Right cardiac atrium (tissue), 5 donors: Measurements from ENCODE around the gene LMAN1L. TPM values are rescaled to one million over a fixed set of nuclear protein-coding genes. Genes with fewer than 3 reads are reported as not detected.

Experiments
- ATAC-seq, 2 donors: fragments of 200-7000 bp; cut with Tn5 transposase; one replicate each; pipeline versions ENCODE4 v1.8.0 to v1.9.1; 2020; ENCODE audit warnings: moderate library complexity in 2 of 2, mild to moderate bottlenecking in 1 of 2
- DNase-seq, 3 donors: peaks; one replicate each; pipeline ENCODE4 v3.0.0-alpha.2; 2020
- H3K27ac ChIP-seq: one replicate; pipeline ENCODE4 v1.5.1; 2013; ENCODE audit warnings: mild to moderate bottlenecking, low read length, control low read depth, moderate library complexity
- H3K27me3 ChIP-seq: one replicate; pipeline ENCODE4 v1.6.1; 2013; ENCODE audit not compliant: control insufficient read depth, insufficient read depth
- H3K4me1 ChIP-seq: one replicate; pipeline ENCODE4 v1.6.1; 2013; ENCODE audit warnings: low read length; ENCODE audit not compliant: control insufficient read depth, insufficient read depth
- H3K4me3 ChIP-seq: one replicate; pipeline ENCODE4 v1.5.1; 2013; ENCODE audit warnings: low read length, control low read depth
- H3K9me3 ChIP-seq: one replicate; pipeline ENCODE4 v1.6.1; 2013; ENCODE audit warnings: low read length; ENCODE audit not compliant: control insufficient read depth
- WGBS: extraction: QIAGEN DNeasy Blood & Tissue Kit; methylation state at CpG from one replicate; pipeline ENCODE4 v1.1.7; 2013; 5-methylcytosine and 5-hydroxymethylcytosine counted together
- intact Hi-C, 4 donors: fragments of 100-400 bp; cut with DNase I; formaldehyde crosslinking; loops; one replicate each; pipeline versions ENCODE4 v1.11.0 to v1.14.0; 2022 to 2023
- polyA plus RNA-seq: library from polyadenylated mRNA; stranded (reverse); fragments of 200-250 nt; gene quantifications from one replicate; pipeline ENCODE4 v1.2.3, GENCODE V29; 2013
- total RNA-seq, 4 donors: library from RNA; stranded (reverse); fragmentation: NEBNext Ultra II Directional; extraction: Animal tissue kit (Norgen Biotek cat#: 25700); gene quantifications; one replicate each; pipeline ENCODE4 v1.2.1, GENCODE V29; 2021
- donor health status: healthy with polysubstance abuse.
- donor health status: DM: no; HTN: yes; CAD: no.
- donor health status: DM: no; HTN: no; CAD: no.
- donor health status: DM: no; HTN: yes; CAD: no; lungs with severe emphysema.
- donor health status: DM: yes; HTN: yes; CAD: no.

LMAN1L gene
- total and polyA plus RNA-seq, 5 donors: 66.2 to 216 (median 111) TPM

DNA sequence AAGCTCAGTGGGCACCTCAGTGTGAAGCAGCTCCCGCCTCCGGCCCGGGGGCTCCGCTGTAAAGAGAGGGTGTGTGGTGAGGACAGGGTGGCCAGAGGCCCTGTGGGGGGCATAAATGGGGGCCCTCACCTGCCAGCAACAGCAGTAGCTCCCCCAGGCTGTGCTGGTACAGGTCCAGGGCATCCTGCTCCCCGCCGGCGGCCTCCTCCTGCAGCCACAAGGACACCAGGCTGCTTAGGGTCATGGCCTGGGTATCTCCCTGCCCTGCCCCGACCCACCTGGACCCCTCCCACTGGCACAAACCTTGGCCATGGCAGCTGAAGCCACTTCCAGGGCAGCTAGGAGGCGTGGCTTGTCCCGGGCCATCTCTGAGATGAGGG lies 25.5 kb downstream of the LMAN1L start:
- intact Hi-C loops: loop anchor here in 2 of 4 donors (5.0 to 10.0 kb wide), 2 partner anchors 53 to 66 kb away; partner anchors contain the start of gene CSK (in 1 of the 2)
- WGBS: 94% methylated on average over 10 of the region's 10 CpGs
- no peak for ATAC-seq

DNA sequence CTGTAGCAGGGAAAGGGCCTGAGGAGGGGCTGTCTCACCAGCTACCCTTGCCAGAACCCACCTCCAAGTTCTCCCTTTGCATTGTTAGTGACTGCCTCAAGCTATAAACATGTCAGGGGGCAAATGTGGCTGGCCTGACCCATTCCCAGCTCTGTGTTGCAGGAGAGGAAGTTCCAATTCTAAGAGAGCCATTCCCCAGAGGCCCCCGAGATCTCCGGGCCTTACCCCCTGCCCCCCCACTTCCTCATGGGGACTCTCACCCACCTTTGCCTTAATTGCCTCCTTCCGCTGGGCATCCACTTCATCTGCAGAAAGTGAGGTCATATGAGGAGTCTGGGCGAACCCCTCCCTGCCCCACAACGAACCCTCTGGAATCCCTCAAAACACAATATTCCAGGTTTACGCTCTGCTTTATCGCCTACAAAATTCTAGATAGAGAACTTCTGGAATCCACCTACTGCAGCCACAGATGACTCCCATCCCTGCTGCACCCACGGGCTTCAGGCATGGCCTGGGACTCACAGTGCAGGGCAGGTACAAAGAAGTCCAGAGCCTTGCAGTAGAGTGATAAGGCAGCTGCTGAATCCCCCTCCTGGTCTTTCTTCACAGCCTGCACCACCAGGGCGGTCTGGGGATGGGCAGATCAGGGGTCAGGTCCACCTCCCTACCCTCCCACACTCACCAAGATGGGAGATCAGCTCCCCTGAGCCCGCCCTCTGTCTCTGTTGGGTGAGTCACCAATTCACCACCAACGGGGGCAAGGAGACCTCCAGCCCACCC lies 26.3 kb downstream of the LMAN1L start:
- ATAC-seq (no peak), DNase-seq (no peak)
- WGBS: 87% methylated on average over 11 of the region's 11 CpGs
- intact Hi-C loops: loop anchor here in 2 of 4 donors (5.0 to 10.0 kb wide), 2 partner anchors 54 to 67 kb away; partner anchors contain the start of gene CSK (in 1 of the 2)
- Histone ChIP-seq H3K27ac (no peak overlapping the region), H3K9me3 (no peaks in the 10 kb centered on the region), H3K4me1 (no peaks in the 10 kb centered on the region), H3K27me3 (no peaks in the 10 kb centered on the region), H3K4me3 (no peak overlapping the region)

More for the DNA sequence above, 25.5 kb downstream of the LMAN1L start:
- DNase-seq: peak in 1 of 3 donors; percentile 37
- Histone ChIP-seq H3K9me3 (no peaks in the 10 kb centered on the region), H3K4me3 (no peak overlapping the region), H3K4me1 (no peaks in the 10 kb centered on the region), H3K27ac (no peak overlapping the region), H3K27me3 (no peaks in the 10 kb centered on the region)

DNA sequence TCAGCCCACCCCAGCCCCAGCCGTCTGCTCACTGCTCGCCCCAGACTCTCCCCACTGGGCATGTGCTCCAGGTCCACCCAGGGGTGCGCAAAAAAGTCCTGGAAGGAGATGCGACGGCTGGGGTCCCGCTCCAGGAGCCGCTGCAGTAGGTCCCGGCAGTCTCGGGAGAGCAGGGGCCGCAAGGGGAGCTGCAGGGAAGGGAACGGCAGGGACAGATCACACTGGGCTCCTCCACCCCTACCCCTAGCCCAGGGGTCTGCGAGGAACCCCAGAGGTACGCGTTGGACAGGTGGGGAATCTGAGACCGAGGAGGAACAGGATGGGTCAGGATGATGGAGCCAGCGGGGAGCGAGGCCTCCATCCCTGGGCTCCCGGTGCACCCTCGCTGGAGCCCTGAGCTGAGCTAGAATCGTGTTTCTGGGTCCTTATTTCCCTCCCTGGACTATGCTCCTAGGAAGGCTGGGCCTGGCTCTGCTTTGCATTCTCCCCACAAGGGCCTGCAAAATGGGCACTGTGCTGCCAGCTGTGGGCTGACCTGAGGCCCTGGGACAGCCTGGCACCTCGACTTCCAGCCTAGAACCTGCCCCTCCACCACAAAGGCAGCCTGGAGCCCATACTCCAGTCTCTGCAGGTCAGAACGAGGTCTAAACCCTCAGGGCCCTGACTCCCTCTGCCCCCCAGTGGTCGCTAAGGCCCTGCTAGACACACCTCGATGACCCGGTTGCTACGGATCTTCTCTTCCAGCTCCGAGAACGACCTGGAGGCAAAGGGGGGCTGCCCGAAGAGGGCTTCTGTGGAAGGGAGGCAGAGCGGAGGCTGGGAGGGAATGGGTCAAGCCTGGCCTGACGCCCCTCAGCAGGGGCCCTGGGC lies 27.1 kb downstream of the LMAN1L start:
- H3K9me3 ChIP-seq: no peaks in the 10 kb centered on the region
- WGBS: 86% methylated on average over 31 of the region's 31 CpGs
- DNase-seq: no peak
- no peaks in the 10 kb centered on the region for H3K4me1 ChIP-seq
- ATAC-seq: no peak
- intact Hi-C loops: loop anchor here in 2 of 4 donors (5.0 to 10.0 kb wide), 3 partner anchors 55 to 67 kb away; partner anchors contain the start of genes CSK (in 1 of the 2) and MPI (in 1 of the 2)
- no peak overlapping the region for H3K27ac ChIP-seq
- no peaks in the 10 kb centered on the region for H3K27me3 ChIP-seq
- H3K4me3 ChIP-seq: no peak overlapping the region

DNA sequence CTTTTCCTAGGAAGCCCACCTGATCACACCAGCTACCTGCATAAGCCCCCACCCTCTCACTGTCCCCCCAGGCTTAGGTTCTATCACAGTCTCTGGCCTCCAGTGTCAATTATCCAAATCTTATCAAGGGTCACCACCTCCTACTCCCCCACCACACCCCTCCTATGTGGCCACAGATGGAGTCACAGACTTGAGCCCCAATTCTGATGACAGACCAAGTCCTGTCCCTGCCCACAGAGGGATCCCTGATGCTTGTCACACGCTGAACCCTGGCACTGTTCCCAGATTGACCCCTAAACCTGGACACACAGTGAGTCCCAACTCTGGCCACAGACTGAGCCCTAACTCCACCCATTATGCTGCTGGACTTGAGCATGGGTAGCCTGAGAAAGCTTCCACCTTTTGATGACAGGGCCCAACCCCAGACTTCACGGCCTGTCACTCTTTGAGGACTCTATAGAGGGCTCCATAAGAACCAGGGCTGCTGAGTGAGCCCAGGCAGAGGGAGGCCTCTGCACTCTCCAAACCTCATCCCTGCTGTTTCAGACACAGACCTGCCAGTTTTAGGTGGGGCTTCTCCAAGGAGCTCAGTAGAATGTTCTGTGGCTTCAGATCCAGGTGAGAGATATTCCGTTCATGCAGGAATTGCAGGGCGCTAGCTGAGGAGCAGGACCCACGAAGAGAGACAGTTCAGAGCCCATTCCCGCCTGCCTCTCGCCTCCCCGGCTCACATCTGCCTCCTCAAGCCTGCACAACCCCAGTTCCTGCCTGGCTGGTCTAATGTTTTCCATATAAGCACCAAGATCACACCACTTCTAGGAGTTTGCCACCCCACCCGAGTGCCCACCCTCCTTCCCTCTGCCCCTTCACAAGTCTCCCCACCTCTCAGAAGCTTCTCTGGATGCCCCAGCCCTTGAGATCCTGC lies 28.5 kb downstream of the LMAN1L start:
- no peak for ATAC-seq
- no peak overlapping the region for H3K27ac ChIP-seq
- H3K4me3 ChIP-seq: no peak overlapping the region
- WGBS: 91% methylated on average over 9 of the region's 9 CpGs
- H3K9me3 ChIP-seq: no peaks in the 10 kb centered on the region
- peak in 1 of 3 donors; percentile 47 for DNase-seq
- intact Hi-C loops: loop anchor here in 1 of 4 donors (10.0 kb wide), 1 partner anchor 54 kb away; the partner anchor contains the start of gene MPI
- no peaks in the 10 kb centered on the region for H3K27me3 ChIP-seq
- H3K4me1 ChIP-seq: no peaks in the 10 kb centered on the region

DNA sequence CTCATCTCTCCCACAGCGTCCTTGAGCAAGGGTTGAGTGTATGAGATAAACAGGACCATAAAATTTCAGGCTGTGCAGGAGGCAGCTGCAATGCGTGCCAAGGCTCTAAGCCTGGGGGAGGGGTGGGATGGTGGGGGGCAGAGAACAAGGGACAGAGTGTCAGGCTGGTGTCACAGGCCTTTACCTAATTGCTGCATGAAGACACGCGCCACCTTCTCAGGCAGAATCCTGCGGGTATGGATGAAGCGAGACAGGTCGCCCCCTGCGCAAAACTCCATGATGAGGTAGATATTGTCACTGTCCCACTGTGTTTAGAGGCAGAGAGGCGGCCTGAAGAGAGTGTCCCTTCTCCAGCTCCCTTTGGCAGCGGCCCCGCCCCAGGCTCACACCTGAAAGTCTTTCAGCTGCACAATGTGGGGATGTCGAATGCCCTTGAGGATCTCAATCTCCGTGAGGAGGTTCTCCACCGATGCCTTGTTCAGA lies 29.3 kb downstream of the LMAN1L start:
- H3K27ac ChIP-seq: no peak overlapping the region
- H3K27me3 ChIP-seq: no peaks in the 10 kb centered on the region
- no peaks in the 10 kb centered on the region for H3K9me3 ChIP-seq
- WGBS: 83% methylated on average over 14 of the region's 14 CpGs
- no peaks in the 10 kb centered on the region for H3K4me1 ChIP-seq
- H3K4me3 ChIP-seq: peak overlapping the region; percentile 71
- intact Hi-C loops: loop anchor here in 1 of 4 donors (10.0 kb wide), 1 partner anchor 53 kb away; the partner anchor contains the start of gene MPI
- DNase-seq (peak in 1 of 3 donors; percentile 58), ATAC-seq (no peak)

DNA sequence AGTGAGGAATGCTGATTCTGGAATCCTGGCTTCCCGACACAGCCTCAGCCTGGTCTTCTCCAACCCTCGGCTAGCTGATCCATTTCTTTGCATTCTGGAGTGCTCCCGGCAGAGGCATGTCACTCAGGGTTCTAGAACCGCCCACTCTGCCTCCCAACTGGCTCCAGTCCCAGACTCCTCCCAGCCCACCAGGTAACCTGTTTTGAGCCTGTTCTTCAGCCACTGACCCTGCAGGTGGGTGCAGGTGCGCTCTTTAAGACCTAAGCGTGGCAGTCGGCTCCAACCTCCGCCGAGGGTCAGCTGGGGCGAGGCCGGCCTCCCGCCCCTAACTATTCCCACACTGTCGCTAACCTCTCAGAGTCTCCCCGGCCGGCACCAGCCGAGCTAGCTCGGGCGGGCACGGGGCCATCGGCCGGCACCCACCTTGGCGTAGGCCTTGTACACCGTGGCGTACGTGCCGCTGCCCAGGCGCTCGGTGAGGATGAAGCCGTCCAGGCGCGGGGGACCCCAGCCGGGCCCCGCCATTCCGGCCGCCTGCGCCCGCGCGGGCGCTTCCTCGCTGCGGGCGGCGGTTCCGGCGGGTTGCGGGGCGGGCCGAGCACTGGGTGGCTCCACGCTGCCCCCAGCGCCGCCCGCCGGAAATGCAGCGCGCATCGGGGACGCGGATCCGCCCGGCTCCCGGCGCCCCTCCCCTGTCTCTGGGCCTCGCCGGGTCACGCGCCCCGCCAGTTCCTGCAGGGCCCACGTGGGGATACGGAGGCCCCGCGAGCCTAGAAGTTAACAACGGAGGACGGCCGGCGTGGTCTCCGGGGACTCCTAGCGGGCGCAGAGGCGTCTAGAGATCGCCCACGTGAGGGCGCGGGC lies 30.2 kb downstream of the LMAN1L start, which contains the start of gene ULK3:
Gene ULK3 (minus strand): TSS at position 576 of the 864 bp plus-strand sequence. CDS start 51 bp downstream, at position 525.
- intact Hi-C loops: loop anchor here in 1 of 4 donors (10.0 kb wide), 1 partner anchor 52 kb away; the partner anchor contains the start of gene MPI
- H3K27me3 ChIP-seq: no peaks in the 10 kb centered on the region
- under 1% methylated on average over 84 of the region's 84 CpGs for WGBS
- H3K9me3 ChIP-seq: no peaks in the 10 kb centered on the region
- ATAC-seq (peak; percentile 89 to 91), DNase-seq (peak; percentile 92 to 97 (median 97))
- peak within 1 kb of the TSS; percentile 71 for H3K4me3 ChIP-seq
- peaks cover 2% of the 10 kb centered on the region for H3K4me1 ChIP-seq
- H3K27ac ChIP-seq: peak within 1 kb of the TSS; percentile 71

DNA sequence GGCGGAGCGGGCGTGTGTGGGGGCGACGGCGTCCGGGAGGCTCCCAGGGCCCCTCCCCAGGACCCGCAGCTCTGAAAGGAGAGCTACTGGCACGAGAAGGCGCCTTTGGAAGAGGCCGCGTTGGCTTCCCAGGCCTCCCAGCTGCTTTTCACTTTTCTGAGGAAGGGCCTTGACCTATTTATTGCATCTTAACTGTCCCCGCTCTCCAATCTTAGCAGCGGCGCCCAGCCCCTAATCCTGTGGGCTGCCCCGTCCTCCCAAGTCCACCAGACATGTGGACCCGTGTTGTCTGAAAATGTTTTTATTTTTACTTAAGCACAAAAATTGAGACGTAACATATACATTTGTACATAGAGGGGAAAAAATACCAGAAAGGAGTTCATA lies 30.8 kb downstream of the LMAN1L start:
- peaks cover 2% of the 10 kb centered on the region for H3K4me1 ChIP-seq
- DNase-seq (no peak), ATAC-seq (no peak)
- no peaks in the 10 kb centered on the region for H3K27me3 ChIP-seq
- intact Hi-C loops: loop anchor here in 1 of 4 donors (10.0 kb wide), 1 partner anchor 51 kb away; the partner anchor contains the start of gene MPI
- H3K27ac ChIP-seq: peak overlapping the region; percentile 8
- no peaks in the 10 kb centered on the region for H3K9me3 ChIP-seq
- H3K4me3 ChIP-seq: peak overlapping the region; percentile 71
- WGBS: 9% methylated on average over 18 of the region's 18 CpGs

DNA sequence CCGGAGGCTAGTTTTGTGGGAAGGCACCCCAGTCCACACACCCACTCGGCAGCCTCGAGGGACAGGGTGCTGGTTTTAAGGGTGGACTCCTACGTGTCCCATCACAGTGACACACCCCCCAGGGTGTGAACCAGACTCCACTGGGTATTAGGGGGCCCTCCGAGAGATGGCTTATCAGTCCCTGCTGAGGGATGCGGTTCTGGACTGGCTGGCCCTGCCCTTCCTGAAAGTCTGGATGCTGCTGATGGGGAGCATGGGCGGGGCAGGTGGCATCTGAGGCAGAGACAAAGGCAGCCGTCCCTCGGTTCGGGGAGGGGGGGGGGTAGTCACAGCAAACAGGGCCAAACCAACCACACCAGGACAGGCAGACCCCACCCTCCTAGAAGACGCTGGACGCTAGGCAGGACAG lies 31.3 kb downstream of the LMAN1L start:
- ATAC-seq (peak in 1 of 2 donors; percentile 12), DNase-seq (peak in 1 of 3 donors; percentile 67)
- H3K4me3 ChIP-seq: no peak overlapping the region
- no peaks in the 10 kb centered on the region for H3K9me3 ChIP-seq
- H3K4me1 ChIP-seq: peaks cover 2% of the 10 kb centered on the region
- H3K27me3 ChIP-seq: no peaks in the 10 kb centered on the region
- 52% methylated on average over 12 of the region's 12 CpGs for WGBS
- no peak overlapping the region for H3K27ac ChIP-seq
- intact Hi-C loops: loop anchor here in 1 of 4 donors (10.0 kb wide), 1 partner anchor 51 kb away; the partner anchor contains the start of gene MPI
